SU-DHL-6 (cell line): Measurements from ENCODE around the gene TMEM9.

Experiments used
- CTCF ChIP-seq: fragments of 200-600 bp; sonication (generic); IDR thresholded peaks from one replicate; pipeline ENCODE4 v1.5.1; 2017; ENCODE audit warnings: antibody characterized with exemption, mild to moderate bottlenecking, low read length, moderate library complexity; ENCODE audit not compliant: insufficient read depth, poor library complexity, severe bottlenecking
- EZH2phosphoT487 ChIP-seq: fragments of 200-600 bp; sonication (generic), shearing (Covaris generic); conservative IDR thresholded peaks from 2 replicates; pipeline ENCODE4 v1.6.1; 2018; ENCODE audit warnings: mild to moderate bottlenecking, antibody characterized with exemption, low read length, moderate library complexity, mixed read lengths

GRCh38 chr1:201140235-201140940 lies 13.9 kb downstream of the TMEM9 start:
- no peak for TF ChIP-seq CTCF
- no peak for TF ChIP-seq EZH2phosphoT487
